ENCODE results near the gene NUBPL.

- TF ChIP-seq POLR2A (IDR thresholded peaks at IDR 0.05; ENCODE audit: low read depth, low read length) = no peak
- no peak for TF ChIP-seq PAX5 (IDR thresholded peaks at IDR 0.05; ENCODE audit: insufficient read depth, low read length, severe bottlenecking)
- no peak for TF ChIP-seq POU2F2 (IDR thresholded peaks at IDR 0.05; ENCODE audit: low read depth, low read length)
- no peak for TF ChIP-seq POLR2AphosphoS5 (IDR thresholded peaks at IDR 0.05; ENCODE audit: low read depth, low read length)
- no peak for TF ChIP-seq TAF1 (IDR thresholded peaks at IDR 0.05; ENCODE audit: low read depth, low read length)
- no peak for TF ChIP-seq SPI1 (IDR thresholded peaks at IDR 0.05; ENCODE audit: low read depth, low read length)
These were observed 19.5 kb upstream of the NUBPL start for GRCh38 chr14:31541702-31542101.
